ENCODE data around the gene AHSG. TPM values are rescaled to one million over a fixed set of nuclear protein-coding genes. Genes with fewer than 3 reads are reported as not detected.

The AHSG gene
- total RNA-seq, 1 experiment from 2014 or later: 1.6 TPM

- Histone ChIP-seq H3K4me1 (ENCODE audit: control insufficient read depth in 1 of 2, insufficient read depth in 2 of 2, low read length in 2 of 2) (no peaks in the 10 kb centered on the region), H3K9me3 (ENCODE audit: control insufficient read depth in 1 of 2, insufficient read depth in 1 of 2, low read depth in 1 of 2, low read length in 2 of 2) (no peaks in the 10 kb centered on the region), H3K4me3 (replicated peaks in 1 of 2; ENCODE audit: low read depth in 1 of 2, low read length in 2 of 2) (no peak overlapping the region), H2AFZ (ENCODE audit: low read depth, low read length, poor library complexity, severe bottlenecking) (no peak overlapping the region), H3K36me3 (ENCODE audit: control insufficient read depth in 1 of 2, insufficient read depth in 2 of 2, low read length in 2 of 2) (no peaks in the 10 kb centered on the region), H3K79me2 (ENCODE audit: insufficient read depth, low read length) (no peaks in the 10 kb centered on the region), H3K4me2 (ENCODE audit: low read length) (no peak overlapping the region), H3K27ac (ENCODE audit: low read depth, low read length) (no peak overlapping the region), H3K9ac (ENCODE audit: low read length) (no peak overlapping the region), H3K9me2 (ENCODE audit: insufficient read depth) (no peaks in the 10 kb centered on the region; the same call in 1 of the 2 replicates), H3K27me3 (ENCODE audit: insufficient read depth, low read length) (no peaks in the 10 kb centered on the region), H4K20me1 (ENCODE audit: insufficient read depth) (no peaks in the 10 kb centered on the region)
- DNase-seq (ENCODE audit: low read depth, low spot score): no peak
- POLR2A ChIA-PET: no interaction called here
- ATAC-seq: no peak
- TF ChIP-seq CEBPB (IDR thresholded peaks at IDR 0.05; ENCODE audit: low read depth) (no peak), EZH2 (IDR thresholded peaks at IDR 0.05) (no peak), JUND (IDR thresholded peaks at IDR 0.05) (no peak), MAX (IDR thresholded peaks at IDR 0.05) (no peak), EZH2phosphoT487 (IDR thresholded peaks at IDR 0.05; ENCODE audit: borderline replicate concordance) (no peak), ATF3 (IDR thresholded peaks at IDR 0.05) (no peak), FOSL1 (IDR thresholded peaks at IDR 0.05; ENCODE audit: low read depth) (no peak), SIN3A (IDR thresholded peaks at IDR 0.05; ENCODE audit: low read depth) (no peak)
- BruUV-seq (replicated peaks): no TSS peak
- CTCF ChIA-PET: no interaction called here
- RAD21 ChIA-PET (ENCODE audit: low non-redundant PET in 1 of 2, low total read pairs in 2 of 2, uncharacterized antibody in 2 of 2, unreplicated experiment in 2 of 2): no interaction called here
- intact Hi-C loops (cut with micrococcal nuclease): no loop called here
Observed at GRCh38 chr3:186646841-186647240, 34.0 kb downstream of the AHSG start.

GRCh38 chr3:186648851-186649250, 36.0 kb downstream of the AHSG start:
- Histone ChIP-seq H3K9me3 (ENCODE audit: control insufficient read depth in 1 of 2, insufficient read depth in 1 of 2, low read depth in 1 of 2, low read length in 2 of 2) (no peaks in the 10 kb centered on the region), H3K9me2 (ENCODE audit: insufficient read depth) (no peaks in the 10 kb centered on the region; the same call in 1 of the 2 replicates), H2AFZ (ENCODE audit: low read depth, low read length, poor library complexity, severe bottlenecking) (peak overlapping the region; percentile 32), H4K20me1 (ENCODE audit: insufficient read depth) (no peaks in the 10 kb centered on the region), H3K4me3 (replicated peaks in 1 of 2; ENCODE audit: low read depth in 1 of 2, low read length in 2 of 2) (no peak overlapping the region), H3K4me1 (ENCODE audit: control insufficient read depth in 1 of 2, insufficient read depth in 2 of 2, low read length in 2 of 2) (peaks cover 0 to 1% of the 10 kb centered on the region in 2 experiments; a peak in 1 of 4 replicates), H3K27ac (ENCODE audit: low read depth, low read length) (no peak overlapping the region), H3K4me2 (ENCODE audit: low read length) (no peak overlapping the region), H3K36me3 (ENCODE audit: control insufficient read depth in 1 of 2, insufficient read depth in 2 of 2, low read length in 2 of 2) (no peaks in the 10 kb centered on the region), H3K79me2 (ENCODE audit: insufficient read depth, low read length) (no peaks in the 10 kb centered on the region), H3K9ac (ENCODE audit: low read length) (no peak overlapping the region), H3K27me3 (ENCODE audit: insufficient read depth, low read length) (no peaks in the 10 kb centered on the region)
- ATAC-seq (peak; percentile 54; the same call in 1 of the 2 replicates), DNase-seq (ENCODE audit: low read depth, low spot score) (no peak)
- CTCF ChIA-PET: interaction anchor here (0.9 to 2.5 kb wide), 2 partner anchors 32 to 34 kb away, joined by 4 to 6 read pairs; no protein-coding TSS in a partner anchor
- TF ChIP-seq MAX (IDR thresholded peaks at IDR 0.05): no peak
- no peak for TF ChIP-seq ZBTB33 (IDR thresholded peaks at IDR 0.05; ENCODE audit: extremely low read depth, insufficient replicate concordance, low read length)
- TF ChIP-seq SP1 (IDR thresholded peaks at IDR 0.05; ENCODE audit: low read depth): no peak
- TF ChIP-seq SIN3A (IDR thresholded peaks at IDR 0.05; ENCODE audit: low read depth): no peak
- TF ChIP-seq CTCF (IDR thresholded peaks at IDR 0.05 in 2 of 3, conservative IDR thresholded peaks at IDR 0.05 in 1 of 3; ENCODE audit: borderline replicate concordance in 1 of 3, insufficient read depth in 1 of 3, low read depth in 2 of 3, low read length in 2 of 3): no peak
- TF ChIP-seq EZH2phosphoT487 (IDR thresholded peaks at IDR 0.05; ENCODE audit: borderline replicate concordance): no peak
- TF ChIP-seq EZH2 (IDR thresholded peaks at IDR 0.05): no peak
- no peak for TF ChIP-seq CBX3 (IDR thresholded peaks at IDR 0.05; ENCODE audit: low read depth)
- no peak for TF ChIP-seq ZFX (IDR thresholded peaks at IDR 0.05)
- no peak for TF ChIP-seq YY1 (IDR thresholded peaks at IDR 0.05; ENCODE audit: extremely low read depth, insufficient replicate concordance, low read depth, low read length)
- TF ChIP-seq JUND (IDR thresholded peaks at IDR 0.05): no peak
- no peak for TF ChIP-seq RAD21 (IDR thresholded peaks at IDR 0.05; ENCODE audit: low read depth)
- TF ChIP-seq POLR2A (IDR thresholded peaks at IDR 0.05; ENCODE audit: borderline replicate concordance, extremely low read depth, insufficient read depth, insufficient read length): no peak
- no peak for TF ChIP-seq ELF1 (IDR thresholded peaks at IDR 0.05; ENCODE audit: borderline replicate concordance, low read depth)
- no peak for TF ChIP-seq SRF (IDR thresholded peaks at IDR 0.05; ENCODE audit: low read depth)
- RAD21 ChIA-PET (ENCODE audit: low non-redundant PET in 1 of 2, low total read pairs in 2 of 2, uncharacterized antibody in 2 of 2, unreplicated experiment in 2 of 2): no interaction called here
- POLR2A ChIA-PET: no interaction called here
- intact Hi-C loops (cut with micrococcal nuclease): no loop called here
- no TSS peak for BruUV-seq (replicated peaks)

Data from HCT116 (cell line).